Measurements from ENCODE around the gene MYO18B.
A peak's percentile ranks its signal among the peaks of the same experiment; 100 is the strongest.

Gene MYO18B

GRCh38 chr22:26056455-26057200 lies 314.6 kb downstream of the MYO18B start:
- no peak for DNase-seq

- no peak for DNase-seq
These were observed 315.7 kb downstream of the MYO18B start for GRCh38 chr22:26057731-26058130.

GRCh38 chr22:26064048-26064447 lies 322.1 kb downstream of the MYO18B start:
- no peak for DNase-seq

GRCh38 chr22:26065847-26066246 lies 323.9 kb downstream of the MYO18B start:
- DNase-seq = no peak

GRCh38 chr22:26066534-26066933 lies 324.5 kb downstream of the MYO18B start:
- peak; percentile 34 for DNase-seq

GRCh38 chr22:26068571-26068970 lies 326.6 kb downstream of the MYO18B start:
- DNase-seq = no peak

GRCh38 chr22:26072621-26073020 lies 330.6 kb downstream of the MYO18B start:
- no peak for DNase-seq

- no peak for DNase-seq
These were observed 333.3 kb downstream of the MYO18B start for GRCh38 chr22:26075251-26075650.

GRCh38 chr22:26079009-26079408 lies 337.0 kb downstream of the MYO18B start:
- no peak for DNase-seq

Data from NCI-H1694 (cell line).